Large intestine (tissue), 3 donors: ENCODE results near the gene ETV5. TPM values are rescaled to one million over a fixed set of nuclear protein-coding genes. Genes with fewer than 3 reads are reported as not detected.

Source experiments
- DNase-seq, 2 donors: peaks; one replicate each; pipeline versions ENCODE4 v3.0.0 to v3.0.0-alpha.2; 2013
- H3K27ac ChIP-seq: one replicate; pipeline ENCODE4 v1.5.1; 2013; ENCODE audit warnings: low read length
- H3K27me3 ChIP-seq: 2 replicates; pipeline ENCODE4 v1.6.1; 2013; ENCODE audit warnings: low read length; ENCODE audit not compliant: control insufficient read depth, insufficient read depth
- H3K36me3 ChIP-seq: 2 replicates; pipeline ENCODE4 v1.6.1; 2013; ENCODE audit warnings: low read length; ENCODE audit not compliant: control insufficient read depth, insufficient read depth
- H3K4me1 ChIP-seq: one replicate; pipeline ENCODE4 v1.6.1; 2013; ENCODE audit warnings: low read length; ENCODE audit not compliant: control insufficient read depth, insufficient read depth
- H3K4me3 ChIP-seq: one replicate; pipeline ENCODE4 v1.5.1; 2013; ENCODE audit warnings: low read length
- H3K9me3 ChIP-seq: one replicate; pipeline ENCODE4 v1.6.1; 2013; ENCODE audit warnings: mild to moderate bottlenecking, low read depth, low read length, moderate library complexity; ENCODE audit not compliant: control insufficient read depth
- WGBS: methylation state at CpG from one replicate; pipeline ENCODE4 v1.1.5; 2013; ENCODE audit warnings: low lambda C conversion rate; ENCODE audit not compliant: insufficient coverage; 5-methylcytosine and 5-hydroxymethylcytosine counted together
- polyA plus RNA-seq: library from polyadenylated mRNA; unstranded; fragments of 120-200 nt; gene quantifications from one replicate; pipeline ENCODE4 v1.2.1, GENCODE V29; 2013

Gene ETV5
- polyA plus RNA-seq, 1 donor: 5.8 TPM

GRCh38 chr3:186124592-186124991, 15.7 kb upstream of the ETV5 start:
- Histone ChIP-seq H3K4me1 (no peaks in the 10 kb centered on the region), H3K36me3 (no peaks in the 10 kb centered on the region), H3K4me3 (no peak overlapping the region), H3K27me3 (peaks cover 3% of the 10 kb centered on the region), H3K27ac (no peak overlapping the region), H3K9me3 (no peaks in the 10 kb centered on the region)
- DNase-seq: no peak
- WGBS: no CpG with 5 or more reads among the region's 5 CpGs

- H3K27me3 ChIP-seq: peaks cover 6% of the 10 kb centered on the region
- H3K36me3 ChIP-seq: no peaks in the 10 kb centered on the region
- no peak overlapping the region for H3K27ac ChIP-seq
- no CpG with 5 or more reads among the region's 5 CpGs for WGBS
- no peak overlapping the region for H3K4me3 ChIP-seq
- no peaks in the 10 kb centered on the region for H3K4me1 ChIP-seq
- no peak for DNase-seq
- H3K9me3 ChIP-seq: no peaks in the 10 kb centered on the region
Observed at GRCh38 chr3:186123012-186123411, 14.1 kb upstream of the ETV5 start.

GRCh38 chr3:186121968-186122367, 13.1 kb upstream of the ETV5 start:
- H3K4me1 ChIP-seq: no peaks in the 10 kb centered on the region
- no peak for DNase-seq
- no peak overlapping the region for H3K4me3 ChIP-seq
- H3K27ac ChIP-seq: no peak overlapping the region
- H3K27me3 ChIP-seq: peaks cover 6% of the 10 kb centered on the region
- WGBS: no CpG with 5 or more reads among the region's 2 CpGs
- H3K36me3 ChIP-seq: no peaks in the 10 kb centered on the region
- H3K9me3 ChIP-seq: no peaks in the 10 kb centered on the region

- H3K4me1 ChIP-seq: no peaks in the 10 kb centered on the region
- peaks cover 6% of the 10 kb centered on the region for H3K27me3 ChIP-seq
- 80% methylated on average over 1 of the region's 6 CpGs for WGBS
- H3K27ac ChIP-seq: no peak overlapping the region
- H3K36me3 ChIP-seq: no peaks in the 10 kb centered on the region
- no peak overlapping the region for H3K4me3 ChIP-seq
- no peak for DNase-seq
- H3K9me3 ChIP-seq: no peaks in the 10 kb centered on the region
Observed at GRCh38 chr3:186121278-186121677, 12.4 kb upstream of the ETV5 start.

DNA sequence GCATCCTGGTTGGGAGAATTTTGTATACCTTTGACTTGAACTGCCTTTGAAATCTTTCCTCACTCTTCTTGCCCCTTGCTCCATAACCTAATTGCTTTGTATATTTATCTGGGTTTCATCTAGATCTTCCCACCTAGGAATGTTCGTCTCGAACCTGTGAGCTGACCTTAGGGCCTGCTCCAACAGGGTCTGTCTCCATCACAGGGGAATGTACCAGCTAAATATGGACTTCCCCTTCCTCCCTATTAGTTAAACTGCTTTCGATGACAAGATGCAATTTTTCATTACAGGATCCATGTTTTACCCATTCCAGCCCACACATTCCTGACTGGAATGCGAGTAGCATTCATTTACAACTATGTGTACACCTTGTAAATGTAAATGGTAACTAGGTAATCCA, 10.6 kb upstream of the ETV5 start:
- Histone ChIP-seq H3K9me3 (no peaks in the 10 kb centered on the region), H3K36me3 (no peaks in the 10 kb centered on the region), H3K27me3 (peaks cover 6% of the 10 kb centered on the region), H3K4me1 (no peaks in the 10 kb centered on the region), H3K27ac (no peak overlapping the region), H3K4me3 (no peak overlapping the region)
- no CpG with 5 or more reads among the region's 4 CpGs for WGBS
- no peak for DNase-seq

- no peak overlapping the region for H3K27ac ChIP-seq
- no peak overlapping the region for H3K4me3 ChIP-seq
- H3K36me3 ChIP-seq: no peaks in the 10 kb centered on the region
- H3K4me1 ChIP-seq: no peaks in the 10 kb centered on the region
- no peaks in the 10 kb centered on the region for H3K9me3 ChIP-seq
- H3K27me3 ChIP-seq: peaks cover 8% of the 10 kb centered on the region
- WGBS: no CpG with 5 or more reads among the region's 5 CpGs
- no peak for DNase-seq
Observed at GRCh38 chr3:186118692-186119091, 9.8 kb upstream of the ETV5 start.

GRCh38 chr3:186117521-186118134, 8.7 kb upstream of the ETV5 start:
- no CpG with 5 or more reads among the region's 3 CpGs for WGBS
- peaks cover 8% of the 10 kb centered on the region for H3K27me3 ChIP-seq
- no peak for DNase-seq

DNA sequence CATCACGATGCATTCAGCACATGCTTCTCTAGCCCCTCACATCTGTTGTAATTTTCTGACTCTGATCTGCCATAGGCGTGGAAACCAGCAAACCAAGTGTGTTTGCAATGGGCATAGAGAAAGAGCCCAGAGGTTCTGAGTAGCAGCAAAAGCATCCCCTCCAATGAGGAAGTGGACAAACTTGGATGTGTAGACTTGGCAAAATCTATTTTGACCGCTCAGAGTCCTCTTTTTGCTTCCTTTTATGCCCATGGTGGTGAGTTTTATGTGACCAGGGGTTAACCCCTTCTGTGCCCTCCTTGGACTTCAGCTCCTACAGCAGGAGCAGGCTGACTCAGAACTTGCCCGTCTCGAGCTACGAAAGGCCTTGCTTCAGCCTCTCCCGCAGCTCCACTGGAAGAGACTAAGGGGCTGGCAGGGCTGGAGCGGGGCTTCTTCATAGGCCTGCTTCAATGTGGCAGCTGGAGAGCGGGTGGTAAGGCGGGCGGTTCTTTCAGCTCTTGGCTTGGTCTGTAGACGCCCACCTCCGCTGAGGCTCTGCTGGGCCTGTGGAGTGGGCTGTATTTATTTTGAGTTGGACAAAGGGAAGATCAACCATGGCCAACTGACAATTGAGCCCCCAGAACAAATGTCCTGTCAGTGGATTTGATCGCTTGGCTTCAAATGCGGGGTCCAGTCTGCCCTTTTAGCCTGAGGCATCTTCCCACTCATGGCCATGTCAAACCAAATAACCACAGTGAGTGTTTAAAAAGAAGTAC, 6.5 kb upstream of the ETV5 start:
- no peaks in the 10 kb centered on the region for H3K9me3 ChIP-seq
- no peaks in the 10 kb centered on the region for H3K36me3 ChIP-seq
- H3K27ac ChIP-seq: no peak overlapping the region
- peaks cover 22% of the 10 kb centered on the region for H3K27me3 ChIP-seq
- 100% methylated on average over 1 of the region's 15 CpGs for WGBS
- DNase-seq: no peak
- H3K4me1 ChIP-seq: peaks cover 9% of the 10 kb centered on the region
- no peak overlapping the region for H3K4me3 ChIP-seq

More at GRCh38 chr3:186117521-186118134, 8.7 kb upstream of the ETV5 start:
- no peaks in the 10 kb centered on the region for H3K9me3 ChIP-seq
- no peak overlapping the region for H3K27ac ChIP-seq
- H3K4me1 ChIP-seq: no peaks in the 10 kb centered on the region
- no peaks in the 10 kb centered on the region for H3K36me3 ChIP-seq
- H3K4me3 ChIP-seq: no peak overlapping the region

GRCh38 chr3:186110975-186111974, 2.4 kb upstream of the ETV5 start:
- Histone ChIP-seq H3K36me3 (no peaks in the 10 kb centered on the region), H3K4me1 (peaks cover 15% of the 10 kb centered on the region), H3K27ac (no peak overlapping the region), H3K27me3 (peaks cover 23% of the 10 kb centered on the region), H3K9me3 (no peaks in the 10 kb centered on the region), H3K4me3 (no peak overlapping the region)
- DNase-seq: no peak
- WGBS: 60% methylated on average over 1 of the region's 12 CpGs
